ENCODE measurements around the gene PCK1.

Gene PCK1

GRCh38 chr20:57601737-57602136, 40.8 kb downstream of the PCK1 start:
- Histone ChIP-seq H3K9me3 (ENCODE audit: control insufficient read depth in 5 of 5, low read length in 5 of 5) (no peaks in the 10 kb centered on the region), H3K9ac (ENCODE audit: low read length in 5 of 5) (no peak overlapping the region), H3K27ac (ENCODE audit: low read depth, low read length) (no peak overlapping the region), H3K36me3 (ENCODE audit: control insufficient read depth in 5 of 5, insufficient read depth in 5 of 5, low read length in 5 of 5) (no peaks in the 10 kb centered on the region), H3K4me1 (ENCODE audit: control insufficient read depth in 5 of 5, insufficient read depth in 5 of 5, low read length in 5 of 5) (peaks cover 0 to 6% (median 5%) of the 10 kb centered on the region in 5 donors), H3K27me3 (ENCODE audit: control insufficient read depth in 5 of 5, insufficient read depth in 4 of 5, low read length in 5 of 5) (peaks cover 0 to 4% (median 0%) of the 10 kb centered on the region in 5 donors), H3K4me3 (ENCODE audit: low read depth in 1 of 5, low read length in 5 of 5) (no peak overlapping the region)

GRCh38 chr20:57603120-57603519, 42.2 kb downstream of the PCK1 start:
- Histone ChIP-seq H3K9me3 (ENCODE audit: control insufficient read depth in 5 of 5, low read length in 5 of 5) (no peaks in the 10 kb centered on the region), H3K9ac (ENCODE audit: low read length in 5 of 5) (no peak overlapping the region), H3K27me3 (ENCODE audit: control insufficient read depth in 5 of 5, insufficient read depth in 4 of 5, low read length in 5 of 5) (peaks cover 0 to 4% (median 0%) of the 10 kb centered on the region in 5 donors), H3K4me1 (ENCODE audit: control insufficient read depth in 5 of 5, insufficient read depth in 5 of 5, low read length in 5 of 5) (no peaks in the 10 kb centered on the region), H3K4me3 (ENCODE audit: low read depth in 1 of 5, low read length in 5 of 5) (no peak overlapping the region), H3K36me3 (ENCODE audit: control insufficient read depth in 5 of 5, insufficient read depth in 5 of 5, low read length in 5 of 5) (no peaks in the 10 kb centered on the region), H3K27ac (ENCODE audit: low read depth, low read length) (no peak overlapping the region)

DNA sequence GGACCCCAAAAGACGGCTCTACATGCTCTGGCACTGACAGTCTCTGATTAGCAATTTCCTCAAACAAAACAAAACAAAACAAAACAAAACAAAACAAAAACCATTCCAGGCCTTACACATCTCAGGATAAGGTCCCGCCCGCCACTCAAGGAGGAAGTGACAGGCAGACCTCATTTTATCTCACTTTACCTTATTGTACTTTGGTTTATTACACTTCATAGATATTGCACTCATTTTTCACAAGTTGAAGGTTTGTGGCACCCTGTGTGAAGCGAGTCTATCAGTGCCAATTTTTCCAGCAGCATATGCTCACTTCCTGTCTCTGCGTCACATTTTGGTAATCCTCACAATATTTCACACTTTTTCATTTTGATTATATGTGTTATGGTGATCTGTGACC, 44.1 kb downstream of the PCK1 start:
- Histone ChIP-seq H3K9me3 (ENCODE audit: control insufficient read depth in 5 of 5, low read length in 5 of 5) (no peaks in the 10 kb centered on the region), H3K4me1 (ENCODE audit: control insufficient read depth in 5 of 5, insufficient read depth in 5 of 5, low read length in 5 of 5) (peaks cover 0 to 8% (median 7%) of the 10 kb centered on the region in 5 donors), H3K9ac (ENCODE audit: low read length in 5 of 5) (no peak overlapping the region)

GRCh38 chr20:57605878-57606277, 45.0 kb downstream of the PCK1 start:
- no peak overlapping the region for H3K27ac ChIP-seq (ENCODE audit: low read depth, low read length)
- H3K4me3 ChIP-seq (ENCODE audit: low read depth in 1 of 5, low read length in 5 of 5): no peak overlapping the region
- H3K4me1 ChIP-seq (ENCODE audit: control insufficient read depth in 5 of 5, insufficient read depth in 5 of 5, low read length in 5 of 5): peaks cover 0 to 15% (median 12%) of the 10 kb centered on the region in 5 donors
- peaks cover 0 to 5% (median 2%) of the 10 kb centered on the region in 5 donors for H3K27me3 ChIP-seq (ENCODE audit: control insufficient read depth in 5 of 5, insufficient read depth in 4 of 5, low read length in 5 of 5)
- H3K9ac ChIP-seq (ENCODE audit: low read length in 5 of 5): no peak overlapping the region
- H3K9me3 ChIP-seq (ENCODE audit: control insufficient read depth in 5 of 5, low read length in 5 of 5): no peaks in the 10 kb centered on the region
- no peaks in the 10 kb centered on the region for H3K36me3 ChIP-seq (ENCODE audit: control insufficient read depth in 5 of 5, insufficient read depth in 5 of 5, low read length in 5 of 5)

More for the DNA sequence above, 44.1 kb downstream of the PCK1 start:
- Histone ChIP-seq H3K36me3 (ENCODE audit: control insufficient read depth in 5 of 5, insufficient read depth in 5 of 5, low read length in 5 of 5) (no peaks in the 10 kb centered on the region), H3K27me3 (ENCODE audit: control insufficient read depth in 5 of 5, insufficient read depth in 4 of 5, low read length in 5 of 5) (peaks cover 0 to 9% (median 2%) of the 10 kb centered on the region in 5 donors), H3K4me3 (ENCODE audit: low read depth in 1 of 5, low read length in 5 of 5) (no peak overlapping the region), H3K27ac (ENCODE audit: low read depth, low read length) (no peak overlapping the region)

GRCh38 chr20:57608516-57608915, 47.6 kb downstream of the PCK1 start:
- peaks cover 0 to 18% (median 12%) of the 10 kb centered on the region in 5 donors for H3K4me1 ChIP-seq (ENCODE audit: control insufficient read depth in 5 of 5, insufficient read depth in 5 of 5, low read length in 5 of 5)
- no peaks in the 10 kb centered on the region for H3K36me3 ChIP-seq (ENCODE audit: control insufficient read depth in 5 of 5, insufficient read depth in 5 of 5, low read length in 5 of 5)
- H3K27me3 ChIP-seq (ENCODE audit: control insufficient read depth in 5 of 5, insufficient read depth in 4 of 5, low read length in 5 of 5): peaks cover 0 to 4% (median 0%) of the 10 kb centered on the region in 5 donors
- H3K9ac ChIP-seq (ENCODE audit: low read length in 5 of 5): no peak overlapping the region
- no peaks in the 10 kb centered on the region for H3K9me3 ChIP-seq (ENCODE audit: control insufficient read depth in 5 of 5, low read length in 5 of 5)
- H3K4me3 ChIP-seq (ENCODE audit: low read depth in 1 of 5, low read length in 5 of 5): no peak overlapping the region
- no peak overlapping the region for H3K27ac ChIP-seq (ENCODE audit: low read depth, low read length)

GRCh38 chr20:57609086-57609841, 48.4 kb downstream of the PCK1 start:
- peaks cover 0 to 18% (median 12%) of the 10 kb centered on the region in 5 donors for H3K4me1 ChIP-seq (ENCODE audit: control insufficient read depth in 5 of 5, insufficient read depth in 5 of 5, low read length in 5 of 5)
- H3K27ac ChIP-seq (ENCODE audit: low read depth, low read length): no peak overlapping the region
- H3K4me3 ChIP-seq (ENCODE audit: low read depth in 1 of 5, low read length in 5 of 5): no peak overlapping the region
- no peaks in the 10 kb centered on the region for H3K36me3 ChIP-seq (ENCODE audit: control insufficient read depth in 5 of 5, insufficient read depth in 5 of 5, low read length in 5 of 5)
- peaks cover 0 to 4% (median 0%) of the 10 kb centered on the region in 5 donors for H3K27me3 ChIP-seq (ENCODE audit: control insufficient read depth in 5 of 5, insufficient read depth in 4 of 5, low read length in 5 of 5)
- no peaks in the 10 kb centered on the region for H3K9me3 ChIP-seq (ENCODE audit: control insufficient read depth in 5 of 5, low read length in 5 of 5)
- no peak overlapping the region for H3K9ac ChIP-seq (ENCODE audit: low read length in 5 of 5)

- H3K9me3 ChIP-seq (ENCODE audit: control insufficient read depth in 5 of 5, low read length in 5 of 5): no peaks in the 10 kb centered on the region
- peaks cover 0 to 1% (median 0%) of the 10 kb centered on the region in 5 donors for H3K36me3 ChIP-seq (ENCODE audit: control insufficient read depth in 5 of 5, insufficient read depth in 5 of 5, low read length in 5 of 5)
- no peak overlapping the region for H3K9ac ChIP-seq (ENCODE audit: low read length in 5 of 5)
- H3K4me1 ChIP-seq (ENCODE audit: control insufficient read depth in 5 of 5, insufficient read depth in 5 of 5, low read length in 5 of 5): peaks cover 0 to 18% (median 12%) of the 10 kb centered on the region in 5 donors
- no peak overlapping the region for H3K27ac ChIP-seq (ENCODE audit: low read depth, low read length)
- H3K27me3 ChIP-seq (ENCODE audit: control insufficient read depth in 5 of 5, insufficient read depth in 4 of 5, low read length in 5 of 5): peaks cover 0 to 4% (median 0%) of the 10 kb centered on the region in 5 donors
- H3K4me3 ChIP-seq (ENCODE audit: low read depth in 1 of 5, low read length in 5 of 5): no peak overlapping the region
Measured at GRCh38 chr20:57609842-57610167, 48.9 kb downstream of the PCK1 start.

- no peak overlapping the region for H3K27ac ChIP-seq (ENCODE audit: low read depth, low read length)
- H3K4me1 ChIP-seq (ENCODE audit: control insufficient read depth in 5 of 5, insufficient read depth in 5 of 5, low read length in 5 of 5): peaks cover 0 to 18% (median 12%) of the 10 kb centered on the region in 5 donors
- H3K9me3 ChIP-seq (ENCODE audit: control insufficient read depth in 5 of 5, low read length in 5 of 5): no peaks in the 10 kb centered on the region
- peaks cover 0 to 4% (median 2%) of the 10 kb centered on the region in 5 donors for H3K27me3 ChIP-seq (ENCODE audit: control insufficient read depth in 5 of 5, insufficient read depth in 4 of 5, low read length in 5 of 5)
- H3K9ac ChIP-seq (ENCODE audit: low read length in 5 of 5): no peak overlapping the region
- no peak overlapping the region for H3K4me3 ChIP-seq (ENCODE audit: low read depth in 1 of 5, low read length in 5 of 5)
- H3K36me3 ChIP-seq (ENCODE audit: control insufficient read depth in 5 of 5, insufficient read depth in 5 of 5, low read length in 5 of 5): peaks cover 0 to 5% (median 0%) of the 10 kb centered on the region in 5 donors
Measured at GRCh38 chr20:57610261-57610952, 49.5 kb downstream of the PCK1 start.

GRCh38 chr20:57611586-57612311, 50.8 kb downstream of the PCK1 start:
- no peak overlapping the region for H3K27ac ChIP-seq (ENCODE audit: low read depth, low read length)

More at GRCh38 chr20:57611586-57612311, 50.8 kb downstream of the PCK1 start:
- Histone ChIP-seq H3K27me3 (ENCODE audit: control insufficient read depth in 5 of 5, insufficient read depth in 4 of 5, low read length in 5 of 5) (peaks cover 0 to 5% (median 2%) of the 10 kb centered on the region in 5 donors), H3K9me3 (ENCODE audit: control insufficient read depth in 5 of 5, low read length in 5 of 5) (no peaks in the 10 kb centered on the region), H3K9ac (ENCODE audit: low read length in 5 of 5) (no peak overlapping the region), H3K4me1 (ENCODE audit: control insufficient read depth in 5 of 5, insufficient read depth in 5 of 5, low read length in 5 of 5) (peaks cover 0 to 18% (median 12%) of the 10 kb centered on the region in 5 donors), H3K36me3 (ENCODE audit: control insufficient read depth in 5 of 5, insufficient read depth in 5 of 5, low read length in 5 of 5) (peaks cover 0 to 5% (median 0%) of the 10 kb centered on the region in 5 donors), H3K4me3 (ENCODE audit: low read depth in 1 of 5, low read length in 5 of 5) (no peak overlapping the region)

Data from subcutaneous abdominal adipose tissue (tissue), 5 donors.